Fibroblast of gingiva (primary cell): Measurements from ENCODE around the gene NRAP.
"Not testable (repeated sequence)": the region's sequence is repeated elsewhere in the genome, so short reads cannot be mapped to it uniquely, and the experiment has no call there.

Experiments used
- DNase-seq: peaks from one replicate; pipeline ENCODE4 v3.0.0-alpha.2; 2011; ENCODE audit warnings: low read depth

The NRAP gene

DNA sequence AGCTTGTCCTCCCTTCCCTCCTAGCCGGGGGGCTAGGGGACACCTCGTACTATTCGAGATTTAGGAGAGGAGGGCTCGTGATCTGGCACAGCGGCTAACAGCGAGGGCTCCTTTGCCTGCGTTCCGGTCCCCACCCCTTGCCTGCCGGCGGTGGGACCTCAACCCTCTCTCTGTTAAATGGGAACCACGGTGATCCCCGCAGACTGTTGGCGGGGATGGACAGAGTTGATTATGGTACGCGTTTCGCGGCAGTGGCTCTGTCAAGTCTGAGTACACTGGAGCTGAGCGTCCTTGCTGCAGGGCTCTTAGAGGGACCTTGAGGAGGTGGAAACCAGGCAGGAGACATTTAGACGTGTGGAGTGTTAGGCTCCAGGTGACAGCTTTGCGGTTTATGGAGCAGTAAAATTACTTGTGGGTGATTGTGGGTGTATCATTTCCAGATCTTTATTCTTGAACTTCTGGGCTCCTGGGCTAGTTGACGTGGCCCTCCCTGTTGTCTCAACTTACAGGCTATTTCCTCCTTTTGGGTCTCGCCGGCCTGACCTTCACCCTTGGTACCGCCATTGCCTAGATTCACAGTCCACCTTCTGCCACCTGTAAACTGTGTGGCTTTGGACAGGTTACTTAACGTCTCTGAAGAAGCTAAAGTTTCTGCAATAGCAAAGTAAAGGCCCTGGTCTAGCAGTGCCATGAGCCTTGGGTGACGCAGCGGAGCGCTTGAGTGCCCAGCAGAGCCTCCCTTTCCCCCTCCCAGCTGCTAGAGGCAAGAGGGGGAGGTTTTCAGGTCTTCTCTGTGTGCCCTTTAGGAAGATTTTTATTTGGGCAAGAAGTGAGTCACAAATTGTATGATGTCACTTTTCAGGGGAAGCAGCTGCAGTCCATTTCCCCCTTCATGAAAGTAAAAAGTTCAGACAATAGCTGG, 16.6 kb upstream of the NRAP start:
- DNase-seq, result peak; percentile 75

DNA sequence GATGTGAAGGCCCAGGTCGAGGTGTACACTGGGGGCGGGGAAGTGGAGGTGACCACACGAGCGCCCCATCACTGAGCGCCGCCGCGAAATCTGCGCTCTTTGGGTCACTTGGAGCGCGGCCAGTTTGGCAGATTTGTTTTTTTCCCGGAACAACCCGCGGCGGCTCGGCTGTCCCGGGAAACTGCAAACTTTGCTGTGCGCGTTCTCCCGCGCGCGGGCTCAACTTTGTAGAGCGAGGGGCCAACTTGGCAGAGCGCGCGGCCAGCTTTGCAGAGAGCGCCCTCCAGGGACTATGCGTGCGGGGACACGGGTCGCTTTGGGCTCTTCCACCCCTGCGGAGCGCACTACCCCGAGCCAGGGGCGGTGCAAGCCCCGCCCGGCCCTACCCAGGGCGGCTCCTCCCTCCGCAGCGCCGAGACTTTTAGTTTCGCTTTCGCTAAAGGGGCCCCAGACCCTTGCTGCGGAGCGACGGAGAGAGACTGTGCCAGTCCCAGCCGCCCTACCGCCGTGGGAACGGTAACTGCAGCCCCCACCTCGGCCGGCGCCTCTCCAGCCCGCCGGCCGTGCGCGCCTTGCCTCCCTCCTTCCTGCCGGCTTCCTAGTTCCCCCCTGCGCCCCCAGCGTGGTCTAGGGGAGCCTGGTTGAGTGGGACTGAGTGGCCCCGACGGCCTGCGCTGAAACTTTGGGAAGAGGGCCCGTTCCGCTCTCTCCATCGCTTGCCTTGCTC, 15.8 kb upstream of the NRAP start, which contains the start of gene CASP7:
CASP7 (plus strand) TSS at position 450 of the 727 bp plus-strand sequence. CDS start 17,582 bp downstream, outside the sequence.
- DNase-seq, result peak; percentile 69

DNA sequence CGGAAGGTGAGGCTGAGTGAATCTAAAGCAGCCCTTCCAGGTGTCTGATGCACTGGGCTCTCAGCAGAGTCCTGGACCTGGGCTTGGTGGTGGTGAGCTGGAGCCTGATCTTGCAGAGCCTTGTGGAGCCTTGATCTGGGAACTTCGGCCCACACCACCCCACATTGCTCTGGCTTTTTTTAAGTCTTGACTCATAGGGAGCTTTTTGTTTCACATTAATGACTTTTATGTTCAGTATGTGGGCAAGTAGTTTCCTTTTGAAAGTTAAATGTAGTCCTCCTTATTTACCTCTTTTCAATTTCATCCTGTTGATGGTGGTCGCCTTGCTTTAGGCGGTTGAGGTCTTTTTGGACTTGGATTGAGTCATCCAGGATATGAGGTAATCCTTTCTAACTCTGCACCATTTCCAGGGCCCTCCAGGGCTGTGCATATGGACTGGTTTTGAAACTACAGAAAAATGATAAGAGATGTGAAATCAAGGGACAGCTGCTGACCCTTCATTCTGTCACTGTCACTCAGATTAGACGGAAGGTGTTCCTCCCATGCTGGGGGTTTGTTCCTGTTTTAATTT, 2.9 kb upstream of the NRAP start:
- DNase-seq, result no peak

DNA sequence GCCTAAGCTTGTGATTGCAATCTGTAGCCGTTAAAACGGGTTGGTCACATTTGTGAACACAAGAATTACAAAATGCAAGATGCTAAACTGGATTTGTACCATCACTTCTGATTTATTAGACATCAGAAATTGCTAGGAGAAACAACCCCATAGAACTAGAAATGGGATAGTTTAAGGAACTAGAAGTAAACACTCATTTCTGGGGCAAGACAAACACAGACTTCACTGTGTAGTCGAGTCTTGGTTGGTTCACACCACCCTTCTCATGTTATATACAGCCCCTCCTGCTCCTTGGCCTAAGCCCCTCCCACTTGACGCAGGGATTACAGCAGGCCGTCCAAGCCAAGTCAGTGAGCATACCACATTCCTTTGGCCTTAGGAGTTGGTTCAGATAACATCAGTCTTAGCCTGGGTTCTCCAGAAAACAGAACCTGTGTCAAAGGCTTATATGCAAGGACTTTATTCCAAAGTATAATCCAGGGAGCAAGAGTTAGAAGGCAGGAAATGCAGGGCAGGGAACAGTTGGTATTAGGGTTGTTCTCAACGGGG, 2.0 kb upstream of the NRAP start:
- peak; percentile 60 for DNase-seq

DNA sequence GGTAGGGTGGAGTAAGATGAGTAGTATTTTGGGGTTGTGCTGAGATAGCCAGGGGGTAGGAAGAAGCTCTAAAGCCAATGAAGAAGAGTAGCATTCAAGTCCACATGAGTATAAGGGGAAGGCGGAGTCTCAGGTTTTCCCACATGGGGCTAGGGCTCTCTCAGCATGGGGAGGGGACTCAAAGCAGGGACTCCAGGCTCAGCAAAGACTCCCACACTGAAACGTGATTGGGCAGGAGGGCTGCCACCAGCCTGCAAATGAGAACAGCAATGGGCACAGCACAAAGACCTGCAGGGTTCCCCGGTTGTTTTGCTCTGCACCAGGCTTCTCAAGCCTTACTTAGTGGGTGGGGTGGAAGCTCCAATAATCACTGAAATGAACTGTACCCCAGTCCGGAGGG, 1.5 kb upstream of the NRAP start:
- no peak for DNase-seq

DNA sequence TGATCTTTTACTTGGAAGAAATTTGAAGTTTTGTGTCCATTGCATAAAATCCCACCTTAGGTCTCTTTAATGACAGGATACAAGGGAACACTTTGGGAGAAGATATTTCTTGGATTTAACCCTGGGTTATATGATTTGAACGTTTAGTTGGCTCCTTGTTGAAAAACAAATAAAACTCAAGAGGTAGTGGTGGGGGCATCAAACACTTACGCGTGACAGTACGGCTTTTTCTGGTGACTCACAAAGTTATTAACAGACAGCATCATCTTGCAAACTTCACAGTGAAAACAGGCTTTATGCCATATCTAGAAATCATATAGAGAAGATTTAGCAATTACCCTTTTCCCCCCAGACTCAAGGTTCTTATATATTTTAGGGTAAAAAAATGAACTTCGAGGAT, 699 bp downstream of the NRAP start:
- DNase-seq, result no peak

DNA sequence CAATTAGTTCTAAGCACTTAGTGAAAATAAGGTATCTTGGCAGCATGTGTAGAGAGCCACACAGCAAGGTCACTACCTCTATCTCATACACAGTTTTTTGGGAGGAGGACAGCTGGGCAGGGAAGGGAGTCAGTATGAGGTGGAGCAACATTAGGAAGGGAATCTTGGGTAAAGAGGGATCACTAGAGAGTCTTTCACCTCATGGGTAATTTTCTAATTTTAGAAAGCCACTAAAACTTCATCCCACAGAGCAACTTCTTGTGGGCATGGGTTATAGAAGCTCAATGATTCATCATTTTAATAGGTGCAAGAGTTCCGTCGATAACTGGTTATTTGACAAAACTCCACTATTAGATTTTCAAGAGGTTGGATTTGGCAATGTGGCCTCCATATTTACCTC, 2.5 kb downstream of the NRAP start:
- no peak for DNase-seq

DNA sequence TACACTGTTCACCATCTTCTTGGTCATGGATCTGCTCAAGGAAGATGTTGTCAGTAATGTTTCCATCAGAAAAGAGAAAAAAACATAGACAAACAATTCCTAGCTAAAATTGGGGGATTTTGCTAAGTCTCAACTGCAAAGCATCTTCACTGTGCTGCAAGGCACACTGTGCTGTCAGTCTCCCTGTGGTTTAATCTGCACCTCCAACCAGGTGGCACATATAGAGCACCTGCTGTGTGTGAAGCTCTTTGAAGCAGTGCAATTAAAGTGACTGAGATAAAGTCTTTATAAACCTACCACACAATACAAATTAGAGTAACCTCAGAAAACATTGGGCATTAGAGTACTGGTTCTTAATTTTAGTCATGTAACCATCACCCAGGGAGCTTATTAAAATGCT, 6.3 kb downstream of the NRAP start:
- DNase-seq, result no peak

DNA sequence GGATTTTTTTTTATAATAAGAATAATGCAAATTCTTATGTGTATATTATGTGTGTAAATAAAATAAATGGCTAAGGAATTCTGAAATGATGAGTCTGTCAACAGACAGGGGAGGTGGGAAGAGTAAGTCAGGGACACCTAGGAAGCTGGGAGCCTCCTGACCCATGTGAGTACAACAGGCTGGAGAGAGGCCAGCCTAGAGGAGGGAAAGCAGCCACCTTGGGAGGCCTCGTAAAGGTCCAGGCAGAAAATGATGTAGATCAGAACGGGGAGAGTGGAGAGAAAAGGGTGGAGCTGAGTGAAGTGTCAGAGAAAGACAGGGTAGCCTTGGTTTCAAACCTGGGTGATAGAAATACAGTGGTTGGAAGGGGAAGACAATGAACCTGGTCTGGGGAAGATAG, 6.9 kb downstream of the NRAP start:
- DNase-seq, result no peak

DNA sequence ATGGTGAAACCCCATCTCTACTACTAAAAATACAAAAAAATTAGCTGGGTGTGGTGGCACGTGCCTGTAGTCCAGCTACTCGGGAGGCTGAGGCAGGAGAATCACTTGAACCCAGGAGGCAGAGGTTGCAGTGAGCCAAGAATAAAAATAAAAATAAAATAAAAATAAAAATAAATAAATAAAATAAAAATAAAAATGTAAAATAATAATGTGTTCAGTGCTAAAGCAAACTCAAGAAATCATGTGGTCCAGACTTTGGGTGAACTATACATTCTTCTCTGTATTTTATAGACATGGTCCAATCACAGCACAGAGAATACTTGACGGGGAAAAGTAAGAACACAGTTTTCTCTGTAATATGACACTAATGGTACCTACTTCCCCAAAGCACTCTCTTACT, 11.4 kb downstream of the NRAP start:
- DNase-seq, result not testable (repeated sequence)

DNA sequence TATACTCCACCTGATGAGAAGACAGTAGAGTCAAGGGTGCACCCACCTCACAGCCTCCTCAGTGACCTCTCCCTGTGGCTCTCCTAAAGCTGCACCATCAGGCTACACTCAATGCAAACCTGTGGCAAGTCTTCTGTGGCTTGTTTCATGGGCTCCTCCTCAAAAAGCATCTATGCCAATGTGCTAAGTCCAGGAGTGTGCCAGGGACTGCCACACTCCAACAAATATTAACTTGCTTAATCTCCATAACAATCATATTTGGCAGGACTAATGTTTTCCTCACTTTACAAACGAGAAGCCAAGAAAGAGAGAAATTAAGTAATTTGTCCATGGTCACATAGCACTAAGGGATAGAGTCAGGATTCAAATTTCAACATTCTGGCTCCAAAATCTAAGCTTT, 11.9 kb downstream of the NRAP start:
- DNase-seq, result no peak

DNA sequence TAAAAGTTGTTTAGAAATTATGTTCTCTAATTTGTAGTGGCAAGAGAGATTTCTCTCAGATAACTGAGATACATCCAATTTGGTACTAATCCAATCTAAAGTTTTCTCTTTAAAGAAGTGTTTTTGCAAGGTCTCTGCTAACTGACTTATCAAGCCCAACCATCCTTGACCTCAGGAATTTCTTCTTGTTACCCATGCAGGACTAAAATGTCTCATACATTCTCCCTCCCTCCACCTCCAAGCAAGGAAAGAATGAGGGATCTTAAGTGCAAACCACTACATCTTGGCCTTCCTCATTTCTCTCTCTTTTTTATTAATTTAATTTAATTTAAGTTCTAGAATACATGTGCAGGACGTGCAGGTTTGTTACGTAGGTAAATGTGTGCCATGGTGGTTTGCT, 12.8 kb downstream of the NRAP start:
- DNase-seq, result no peak

DNA sequence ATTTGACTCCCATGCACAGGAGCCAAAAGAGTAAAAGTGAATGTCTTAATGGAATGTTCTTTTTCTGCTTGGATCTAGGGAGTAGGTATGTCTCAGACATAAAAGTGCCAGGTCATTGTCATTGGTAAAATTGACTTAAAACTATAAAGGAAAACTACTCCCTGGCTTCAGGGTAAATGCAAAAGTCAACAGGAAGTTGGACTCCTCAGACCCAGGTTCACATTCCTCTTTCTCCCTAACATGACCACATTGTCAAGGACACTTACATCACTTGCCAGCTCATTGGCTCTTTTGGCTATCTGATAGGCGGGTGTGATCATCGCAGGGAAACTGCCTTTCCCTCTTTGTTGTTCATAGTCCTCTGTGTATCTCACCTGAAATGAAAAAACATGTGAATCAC, 13.7 kb downstream of the NRAP start:
- no peak for DNase-seq

DNA sequence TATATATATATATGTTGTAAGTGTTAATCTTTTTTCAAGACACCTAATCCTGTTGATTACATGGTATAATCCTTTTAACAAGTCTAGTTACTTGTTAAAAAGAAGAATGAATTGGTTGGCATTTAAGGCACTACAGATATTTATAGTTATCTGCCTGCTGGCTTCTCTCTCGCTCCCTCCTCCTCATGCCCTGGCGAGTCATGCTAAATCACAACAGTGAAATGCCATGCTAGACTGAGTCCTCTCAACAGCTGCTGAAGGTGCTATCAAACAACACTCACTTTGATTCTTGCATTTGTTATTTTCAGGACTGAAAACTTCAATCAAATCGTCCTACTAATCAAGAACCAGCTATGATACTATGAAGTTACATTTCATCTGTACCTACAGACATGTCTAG, 15.4 kb downstream of the NRAP start:
- DNase-seq, result no peak

DNA sequence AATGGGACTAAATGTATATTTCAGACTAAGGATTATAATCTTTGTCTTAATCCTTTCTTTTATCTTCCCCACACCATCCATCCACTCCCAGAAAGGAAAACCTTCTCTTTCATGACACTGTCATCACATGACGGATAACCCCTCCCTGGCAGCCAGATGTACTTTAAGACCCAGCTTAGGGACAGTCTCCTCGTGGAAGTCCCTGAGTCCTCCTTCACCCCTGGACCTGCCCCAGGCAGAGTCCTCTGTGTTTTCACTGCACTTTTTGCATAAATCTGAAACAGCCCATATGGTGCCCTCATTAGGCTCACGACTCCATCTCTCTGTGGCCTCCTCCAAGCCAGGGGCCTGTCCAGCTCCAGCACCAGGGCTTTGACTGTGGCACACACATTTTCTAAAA, 16.0 kb downstream of the NRAP start:
- DNase-seq, result no peak

DNA sequence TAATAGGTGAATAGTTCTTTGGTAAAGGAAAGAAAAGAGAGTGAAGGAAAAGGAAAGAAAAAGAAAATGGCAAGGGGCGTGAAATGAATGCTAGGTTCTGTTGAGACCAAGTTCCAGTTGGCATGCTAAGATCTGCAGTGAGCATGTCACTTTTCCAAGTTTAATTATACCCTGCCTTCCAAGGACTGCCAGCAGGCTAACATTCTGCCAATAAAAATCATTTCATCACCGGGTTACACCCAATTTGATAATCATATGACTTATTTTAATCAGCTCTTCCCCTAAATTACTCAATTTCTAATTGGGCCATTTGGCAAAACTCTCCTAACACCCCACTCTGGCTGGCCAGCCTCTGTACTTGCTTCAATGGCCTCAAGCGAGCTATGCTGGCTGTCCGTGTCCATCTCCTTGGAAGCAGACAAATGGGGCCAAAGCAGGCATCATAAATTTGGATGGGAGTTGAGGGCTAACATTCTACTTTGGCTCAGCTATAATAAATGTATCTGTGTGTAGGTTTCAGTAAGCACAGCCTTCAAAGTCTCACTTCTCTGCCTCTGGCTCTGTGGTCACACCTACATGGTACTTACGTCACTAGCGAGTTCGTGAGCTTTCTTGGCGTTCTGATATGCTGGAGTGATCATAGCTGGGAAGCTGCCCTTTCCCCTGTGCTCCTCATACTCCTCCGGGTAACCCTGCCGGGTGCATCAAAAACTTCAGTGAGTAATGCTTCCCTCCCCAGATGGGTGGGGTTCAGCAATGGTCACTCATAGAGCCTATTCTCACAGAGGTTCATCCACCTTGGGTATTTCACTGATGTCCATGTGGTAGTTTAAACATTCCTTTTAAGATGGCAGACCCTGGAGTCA, 17.3 kb downstream of the NRAP start:
- no peak for DNase-seq

DNA sequence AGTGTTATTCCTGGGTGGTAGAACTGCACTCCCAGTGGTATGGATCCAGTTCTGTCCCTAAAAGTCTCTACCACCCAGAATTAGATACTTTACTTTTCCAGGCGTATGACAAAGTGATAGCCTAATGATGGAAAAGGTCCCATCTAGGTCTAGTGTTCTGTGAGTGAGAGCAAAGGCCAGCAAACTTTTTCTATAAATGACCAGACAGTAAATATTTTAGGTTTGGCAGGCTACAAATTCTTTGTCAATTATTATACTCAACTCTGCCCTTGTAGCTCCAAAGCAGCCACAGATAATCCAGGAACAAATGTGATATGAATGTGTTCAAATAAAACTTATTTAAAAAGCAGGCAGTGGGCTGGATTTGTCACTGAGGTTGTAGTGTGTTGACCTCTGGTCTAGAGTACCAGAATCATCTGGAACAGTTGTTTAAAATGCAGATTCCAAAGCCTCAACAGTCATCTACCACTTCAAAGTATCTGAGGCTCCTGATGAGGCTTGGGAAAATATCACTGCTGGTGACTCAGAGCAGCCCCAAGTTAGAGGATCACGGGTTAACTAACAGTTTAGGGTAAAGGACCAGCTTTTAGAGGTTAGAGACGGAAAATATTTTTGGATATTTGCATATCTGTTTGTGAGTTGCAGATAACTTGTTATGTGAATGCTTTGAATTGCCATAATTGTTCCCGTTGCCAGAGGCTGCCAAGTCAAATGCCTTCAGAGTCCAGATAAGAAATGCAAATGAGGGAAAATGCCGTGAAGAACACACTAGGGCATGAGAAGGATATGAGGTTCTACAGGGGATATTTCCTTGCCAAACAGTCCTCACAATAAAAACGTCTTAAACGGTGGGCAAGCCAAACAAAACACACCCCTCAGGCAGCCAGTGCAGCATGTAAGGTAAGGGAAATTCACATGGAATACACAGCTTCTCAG, 19.4 kb downstream of the NRAP start:
- no peak for DNase-seq

DNA sequence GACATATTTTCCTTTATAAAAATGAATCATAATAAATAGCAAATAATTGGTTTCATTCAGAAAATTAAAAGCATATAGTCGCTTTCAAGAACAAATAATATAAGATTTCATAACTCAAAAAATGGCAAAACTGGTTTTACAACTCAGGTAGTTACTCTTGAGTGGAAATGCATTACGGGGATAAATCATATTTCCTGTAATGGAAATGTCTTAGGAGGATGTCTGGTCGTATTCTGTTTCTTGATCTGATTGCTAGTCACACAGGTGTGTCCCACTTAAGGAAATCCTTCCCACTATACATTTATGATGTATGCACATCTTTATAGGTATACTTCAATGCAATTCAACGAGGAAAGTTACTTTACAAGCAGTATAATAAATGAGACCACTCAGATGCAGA, 20.7 kb downstream of the NRAP start:
- no peak for DNase-seq

DNA sequence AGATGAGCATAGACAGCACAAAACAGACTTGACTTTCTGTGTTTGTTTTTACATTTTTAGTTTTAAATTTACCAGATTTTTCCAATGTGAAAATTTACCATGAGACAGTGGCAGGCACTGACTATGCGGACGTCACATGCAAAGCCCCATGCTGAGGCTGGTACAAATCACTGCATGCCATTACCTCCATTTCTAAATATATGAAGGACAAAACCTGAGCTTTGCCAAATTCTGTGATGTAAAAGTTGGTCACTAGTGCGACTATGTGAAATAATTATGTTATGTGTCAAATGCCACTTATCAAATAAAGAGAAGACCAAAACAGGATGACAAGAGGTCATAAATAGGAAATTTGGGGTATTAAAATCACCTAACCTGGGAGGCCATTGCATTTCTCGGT, 22.1 kb downstream of the NRAP start:
- no peak for DNase-seq

DNA sequence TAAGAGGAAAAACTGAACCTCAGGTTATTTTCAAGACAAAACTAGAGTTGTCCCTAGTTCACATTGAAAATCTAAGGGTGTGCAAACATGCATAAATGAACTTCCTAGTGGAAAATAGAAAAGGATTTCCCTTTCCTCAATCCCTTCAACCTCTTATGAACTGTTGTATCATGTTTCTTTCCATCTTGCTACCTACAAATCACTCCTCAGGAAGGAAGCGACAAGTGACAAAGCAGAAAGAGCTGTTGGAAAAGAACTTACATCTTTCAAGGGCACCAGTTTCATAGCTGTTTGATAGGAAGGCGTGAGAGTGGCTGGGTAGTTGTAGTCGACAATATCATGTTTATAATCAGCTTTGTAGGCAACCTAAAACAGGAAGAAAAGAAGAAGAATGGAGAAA, 23.9 kb downstream of the NRAP start:
- no peak for DNase-seq
